ENCODE data around the gene PYGM. TPM values are rescaled to one million over a fixed set of nuclear protein-coding genes. Genes with fewer than 3 reads are reported as not detected.

The PYGM gene
- total RNA-seq, 1 donor = 1.7 TPM

DNA sequence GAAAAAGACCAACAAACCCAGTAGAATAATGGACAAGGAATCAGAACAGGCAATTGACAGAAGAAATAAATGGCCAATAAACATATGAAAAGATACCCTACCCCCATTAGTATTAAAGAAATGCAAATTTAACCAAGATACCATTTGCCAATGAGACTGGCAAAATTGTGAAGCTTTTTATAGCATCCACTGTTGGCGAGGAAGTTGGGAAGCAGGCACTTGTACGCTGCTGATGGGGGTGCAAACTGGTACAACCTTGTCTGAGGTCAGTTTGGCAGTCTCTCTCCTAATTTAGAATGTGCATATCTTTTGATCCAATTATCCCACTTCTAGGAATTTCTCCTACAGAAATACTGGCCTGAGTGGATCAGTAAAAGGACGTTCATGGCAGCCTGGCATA, 28.2 kb downstream of the PYGM start:
- DNase-seq (ENCODE audit: low read depth) = no peak
- no peak overlapping the region for H3K4me3 ChIP-seq (ENCODE audit: low read depth, low read length)
- TF ChIP-seq, protein P1, sequence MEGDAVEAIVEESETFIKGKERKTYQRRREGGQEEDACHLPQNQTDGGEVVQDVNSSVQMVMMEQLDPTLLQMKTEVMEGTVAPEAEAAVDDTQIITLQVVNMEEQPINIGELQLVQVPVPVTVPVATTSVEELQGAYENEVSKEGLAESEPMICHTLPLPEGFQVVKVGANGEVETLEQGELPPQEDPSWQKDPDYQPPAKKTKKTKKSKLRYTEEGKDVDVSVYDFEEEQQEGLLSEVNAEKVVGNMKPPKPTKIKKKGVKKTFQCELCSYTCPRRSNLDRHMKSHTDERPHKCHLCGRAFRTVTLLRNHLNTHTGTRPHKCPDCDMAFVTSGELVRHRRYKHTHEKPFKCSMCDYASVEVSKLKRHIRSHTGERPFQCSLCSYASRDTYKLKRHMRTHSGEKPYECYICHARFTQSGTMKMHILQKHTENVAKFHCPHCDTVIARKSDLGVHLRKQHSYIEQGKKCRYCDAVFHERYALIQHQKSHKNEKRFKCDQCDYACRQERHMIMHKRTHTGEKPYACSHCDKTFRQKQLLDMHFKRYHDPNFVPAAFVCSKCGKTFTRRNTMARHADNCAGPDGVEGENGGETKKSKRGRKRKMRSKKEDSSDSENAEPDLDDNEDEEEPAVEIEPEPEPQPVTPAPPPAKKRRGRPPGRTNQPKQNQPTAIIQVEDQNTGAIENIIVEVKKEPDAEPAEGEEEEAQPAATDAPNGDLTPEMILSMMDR (IDR thresholded peaks at IDR 0.05; ENCODE audit: insufficient read depth, low read depth, low read length) = no peak

DNA sequence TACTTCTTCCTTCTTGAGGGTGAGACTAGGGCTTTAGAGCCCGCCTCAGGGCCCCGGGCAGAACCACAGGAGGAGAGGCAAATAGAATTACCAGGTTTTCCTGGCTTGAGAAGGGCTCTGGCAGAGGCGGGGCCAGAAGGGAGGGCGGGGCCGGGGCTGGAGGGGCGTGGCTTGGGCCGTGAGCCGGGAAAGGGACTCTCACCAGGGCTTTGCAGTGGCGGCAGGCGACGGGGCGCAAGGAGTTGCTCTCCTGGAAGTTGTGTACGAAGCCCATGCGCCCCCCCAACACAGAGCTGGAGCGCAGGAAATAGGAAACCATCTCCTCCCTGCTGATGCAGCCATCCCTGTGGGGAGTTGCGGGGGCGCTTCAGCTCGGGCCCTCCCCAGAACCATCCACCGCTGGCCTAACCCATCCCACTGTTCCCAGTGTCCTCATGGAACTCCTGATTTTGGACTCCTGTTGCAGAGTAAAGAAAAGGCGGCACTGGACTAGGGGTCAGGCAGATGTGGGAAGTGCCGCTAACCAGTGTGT, 29.9 kb downstream of the PYGM start:
- TF ChIP-seq, protein P1 (IDR thresholded peaks at IDR 0.05; ENCODE audit: insufficient read depth, low read depth, low read length) = no peak
- no peak for DNase-seq (ENCODE audit: low read depth)
- H3K4me3 ChIP-seq (ENCODE audit: low read depth, low read length) = no peak overlapping the region

DNA sequence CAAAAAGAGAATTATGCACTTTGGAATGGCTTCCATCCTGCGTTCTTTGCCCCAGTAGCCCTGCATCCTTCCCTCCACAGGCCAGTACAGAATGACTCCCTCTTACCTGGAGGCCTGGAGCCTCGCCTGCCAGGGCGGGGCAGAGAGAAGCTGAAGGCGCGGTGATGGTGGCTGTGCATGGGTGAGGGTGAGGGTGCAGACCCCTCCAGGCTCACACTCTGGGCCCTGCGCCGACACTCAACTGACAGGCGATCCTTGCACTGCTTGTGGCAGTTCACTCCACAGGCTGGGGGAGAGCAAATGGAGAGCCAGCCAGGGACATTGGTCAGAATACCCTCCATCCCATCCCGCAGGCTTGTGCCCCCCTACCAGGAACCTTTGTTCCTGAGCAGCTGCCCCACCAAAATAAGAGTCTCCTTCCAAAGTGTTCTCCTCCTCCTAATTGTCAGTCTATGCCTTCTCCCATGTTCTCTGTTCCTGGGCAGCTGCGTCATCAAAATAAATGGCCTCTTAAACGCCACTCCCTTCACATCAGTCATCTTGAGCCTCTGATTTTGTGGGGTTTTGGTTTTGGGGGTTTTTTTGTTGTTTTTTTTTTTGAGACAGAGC, 30.9 kb downstream of the PYGM start:
- TF ChIP-seq, protein P1 (IDR thresholded peaks at IDR 0.05; ENCODE audit: insufficient read depth, low read depth, low read length) = no peak
- no peak for DNase-seq (ENCODE audit: low read depth)
- H3K4me3 ChIP-seq (ENCODE audit: low read depth, low read length) = no peak overlapping the region

DNA sequence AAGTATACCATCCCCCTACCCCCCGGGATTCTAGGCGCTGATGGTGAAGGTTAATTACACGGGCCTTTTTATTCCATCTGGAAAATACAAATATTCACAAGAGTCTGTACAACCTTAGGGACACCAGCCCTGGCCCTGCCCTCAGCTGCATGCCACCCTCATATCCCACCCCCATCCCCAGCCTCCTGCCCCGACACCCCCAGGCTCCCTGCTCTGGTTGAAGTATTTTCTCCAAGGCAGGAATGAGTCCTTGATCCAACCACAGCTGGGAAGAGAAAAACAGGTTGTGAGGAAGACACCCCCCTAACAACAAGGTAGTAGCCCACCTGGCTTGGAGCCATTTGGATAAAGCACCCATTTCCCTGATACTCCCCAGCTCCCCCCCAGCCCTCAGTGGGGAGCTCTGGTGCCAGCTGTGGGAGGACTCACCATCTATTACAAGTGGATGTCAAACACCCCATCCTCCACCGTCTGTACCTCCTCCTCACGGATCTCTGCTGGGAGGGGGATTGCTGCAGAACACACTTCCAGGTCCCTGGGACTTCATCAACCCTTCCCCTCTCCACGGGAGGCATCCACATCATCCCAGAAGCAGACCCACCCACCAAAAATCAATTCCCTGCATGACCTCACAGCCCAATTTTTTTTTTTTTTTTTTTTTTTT, 32.8 kb downstream of the PYGM start:
- H3K4me3 ChIP-seq (ENCODE audit: low read depth, low read length) = no peak overlapping the region
- TF ChIP-seq, protein P1 (IDR thresholded peaks at IDR 0.05; ENCODE audit: insufficient read depth, low read depth, low read length) = no peak
- no peak for DNase-seq (ENCODE audit: low read depth)

DNA sequence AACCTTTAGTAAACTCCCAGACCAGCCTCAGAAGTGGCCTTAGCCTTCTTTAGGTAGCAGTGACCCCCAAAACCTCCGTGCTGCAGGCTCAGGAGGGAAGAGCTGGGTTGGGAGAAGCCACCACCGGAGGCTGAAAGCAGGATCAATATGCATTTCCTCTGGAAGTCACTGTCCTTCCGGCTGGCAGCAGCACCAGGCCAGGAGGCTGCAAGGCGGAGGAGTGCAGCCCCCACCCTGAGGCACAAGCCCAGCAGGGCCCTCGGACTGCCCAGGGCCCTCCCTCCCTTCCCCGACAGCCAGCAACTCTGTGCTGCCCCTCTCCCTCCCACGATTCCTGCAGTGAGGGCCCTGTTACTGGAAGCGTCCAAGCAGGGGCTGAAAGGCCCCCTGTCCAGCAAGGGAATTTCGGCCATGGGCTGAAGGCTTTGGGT, 33.5 kb downstream of the PYGM start:
- TF ChIP-seq, protein P1 (IDR thresholded peaks at IDR 0.05; ENCODE audit: insufficient read depth, low read depth, low read length) = no peak
- no peak overlapping the region for H3K4me3 ChIP-seq (ENCODE audit: low read depth, low read length)
- DNase-seq (ENCODE audit: low read depth) = no peak

DNA sequence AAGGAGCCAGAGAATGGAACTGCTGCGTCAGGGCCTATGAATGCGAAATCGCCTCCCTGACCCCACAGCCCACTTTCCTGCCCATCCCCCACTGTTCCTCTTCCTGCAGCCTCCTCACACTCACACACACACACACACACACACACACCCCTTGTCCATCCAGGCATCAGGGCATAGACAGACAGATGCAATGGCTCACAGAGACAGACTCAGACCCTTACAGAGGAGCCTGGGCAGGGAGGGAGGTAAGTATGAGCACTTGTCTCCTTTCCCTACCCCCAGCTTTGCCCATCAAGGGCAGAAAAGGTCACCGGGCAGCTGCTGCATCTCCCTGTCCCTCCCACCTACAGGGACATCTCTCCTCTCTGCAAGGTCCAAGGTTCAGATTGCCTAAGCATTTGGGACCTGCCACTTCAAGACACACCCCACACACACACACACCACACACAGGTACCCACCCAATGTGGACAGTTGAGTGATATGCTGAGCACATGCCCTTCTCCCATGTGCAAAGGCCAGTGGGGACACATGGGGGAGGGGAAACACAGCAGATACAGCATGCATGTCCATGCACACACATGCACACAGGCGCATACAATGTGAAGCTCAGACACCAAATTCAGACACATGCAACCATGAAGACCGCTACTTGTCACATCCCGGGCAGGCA, 34.8 kb downstream of the PYGM start:
- no peak for DNase-seq (ENCODE audit: low read depth)
- TF ChIP-seq, protein P1 (IDR thresholded peaks at IDR 0.05; ENCODE audit: insufficient read depth, low read depth, low read length) = no peak
- no peak overlapping the region for H3K4me3 ChIP-seq (ENCODE audit: low read depth, low read length)

All from fibroblast of villous mesenchyme (primary cell).